CD14-positive monocyte (primary cell): Measurements from ENCODE around the gene RGS19. TPM values are rescaled to one million over a fixed set of nuclear protein-coding genes. Genes with fewer than 3 reads are reported as not detected.

Experiments used
- DNase-seq, 3 donors: peaks; one replicate each; pipeline ENCODE4 v3.0.0-alpha.2; 2011 to 2022
- H2AFZ ChIP-seq: 2 replicates; pipeline ENCODE4 v1.6.0; 2012; ENCODE audit warnings: mild to moderate bottlenecking, low read depth, low read length, inconsistent platforms; ENCODE audit not compliant: insufficient read depth, poor library complexity, severe bottlenecking
- H3K27ac ChIP-seq, 2 donors: 1 replicate in 1 of 2; 2 replicates in 1 of 2; pipeline ENCODE4 v1.5.1; 2012 to 2013; ENCODE audit warnings: low read length in 2 of 2, control low read depth in 1 of 2, inconsistent platforms in 1 of 2, low read depth in 1 of 2, mild to moderate bottlenecking in 1 of 2
- H3K27me3 ChIP-seq, 2 donors: one replicate each; pipeline versions ENCODE4 v1.6.0 to v1.6.1; 2011 to 2013; ENCODE audit warnings: low read length in 2 of 2; ENCODE audit not compliant: control insufficient read depth in 2 of 2, insufficient read depth in 2 of 2
- H3K36me3 ChIP-seq, 2 donors: replicated peaks in 1 of 2; 1 replicate in 1 of 2; 2 replicates in 1 of 2; pipeline versions ENCODE4 v1.5.1 to v1.6.1; 2012 to 2013; ENCODE audit warnings: low read length in 2 of 2, control low read depth in 1 of 2, inconsistent platforms in 1 of 2, mild to moderate bottlenecking in 1 of 2; ENCODE audit not compliant: insufficient read depth in 2 of 2, control insufficient read depth in 1 of 2
- H3K4me1 ChIP-seq, 2 donors: 1 replicate in 1 of 2; 2 replicates in 1 of 2; pipeline versions ENCODE4 v1.5.1 to v1.6.1; 2012 to 2013; ENCODE audit warnings: low read length in 2 of 2, control low read depth in 1 of 2, inconsistent platforms in 1 of 2, mild to moderate bottlenecking in 1 of 2, moderate library complexity in 1 of 2; ENCODE audit not compliant: insufficient read depth in 2 of 2, control insufficient read depth in 1 of 2
- H3K4me2 ChIP-seq: replicated peaks from 2 replicates; pipeline ENCODE3; 2012; ENCODE audit warnings: low read length, moderate library complexity, mild to moderate bottlenecking; ENCODE audit not compliant: poor library complexity, severe bottlenecking; ENCODE audit errors: extremely low read depth
- H3K4me3 ChIP-seq, 3 experiments: fragments of 200-600 bp in 1 of 3; sonication (generic) in 1 of 3; replicated peaks in 1 of 3; 1 replicate in 2 of 3; 2 replicates in 1 of 3; pipeline ENCODE4 v1.5.1; 2011 to 2013; ENCODE audit warnings: low read length in 3 of 3, mild to moderate bottlenecking in 3 of 3, control low read depth in 2 of 3, low read depth in 2 of 3, inconsistent platforms in 1 of 3, moderate library complexity in 1 of 3
- H3K79me2 ChIP-seq: 2 replicates; pipeline ENCODE4 v1.6.0; 2012; ENCODE audit warnings: mild to moderate bottlenecking, control low read depth, inconsistent platforms, low read length, moderate library complexity; ENCODE audit not compliant: insufficient read depth
- H3K9ac ChIP-seq: 2 replicates; pipeline ENCODE4 v1.6.0; 2017; ENCODE audit warnings: low read length, mild to moderate bottlenecking; ENCODE audit not compliant: insufficient read depth, poor library complexity, severe bottlenecking
- H3K9me3 ChIP-seq, 2 donors: replicated peaks in 1 of 2; 1 replicate in 1 of 2; 2 replicates in 1 of 2; pipeline versions ENCODE4 v1.5.1 to v1.6.1; 2012 to 2013; ENCODE audit warnings: low read length in 2 of 2, control low read depth in 1 of 2; ENCODE audit not compliant: control insufficient read depth in 1 of 2, insufficient read depth in 1 of 2
- H4K20me1 ChIP-seq: 2 replicates; pipeline ENCODE4 v1.6.0; 2012; ENCODE audit warnings: mild to moderate bottlenecking, low read length, control low read depth, moderate library complexity; ENCODE audit not compliant: insufficient read depth
- H3K27ac Mint-ChIP-seq, 7 donors: one replicate each; pipeline ENCODE4 v1.8.0; 2020; ENCODE audit warnings: mild to moderate bottlenecking in 7 of 7, mixed read lengths in 7 of 7, moderate library complexity in 6 of 7, inconsistent platforms in 2 of 7
- H3K27me3 Mint-ChIP-seq, 3 donors: one replicate each; pipeline ENCODE4 v1.8.0; 2021 to 2022; ENCODE audit warnings: low read depth in 3 of 3, mild to moderate bottlenecking in 3 of 3, mixed read lengths in 3 of 3, moderate library complexity in 3 of 3, inconsistent platforms in 1 of 3
- H3K36me3 Mint-ChIP-seq, 2 donors: one replicate each; pipeline ENCODE4 v1.8.0; 2020; ENCODE audit warnings: mixed read lengths in 2 of 2, inconsistent platforms in 1 of 2, mild to moderate bottlenecking in 1 of 2
- H3K4me1 Mint-ChIP-seq: one replicate; pipeline ENCODE4 v1.8.0; 2020; ENCODE audit warnings: mild to moderate bottlenecking, mixed read lengths
- H3K4me3 Mint-ChIP-seq, 2 donors: one replicate each; pipeline ENCODE4 v1.8.0; 2020; ENCODE audit warnings: mild to moderate bottlenecking in 2 of 2, mixed read lengths in 2 of 2, moderate library complexity in 1 of 2
- H3K9me3 Mint-ChIP-seq, 7 donors: one replicate each; pipeline ENCODE4 v1.8.0; 2020 to 2022; ENCODE audit warnings: mixed read lengths in 7 of 7, mild to moderate bottlenecking in 6 of 7, moderate library complexity in 6 of 7, inconsistent platforms in 2 of 7
- CTCF ChIP-seq: fragments of 200-600 bp; IDR thresholded peaks from one replicate; pipeline ENCODE4 v1.8.0; 2022; ENCODE audit warnings: antibody characterized with exemption, mild to moderate bottlenecking
- WGBS: methylation state at CpG from one replicate; pipeline ENCODE4 v1.1.5; 2013; ENCODE audit warnings: missing lambda C conversion rate; ENCODE audit not compliant: insufficient coverage; 5-methylcytosine and 5-hydroxymethylcytosine counted together
- intact Hi-C, 2 donors: fragments of 100-400 bp; cut with micrococcal nuclease; formaldehyde crosslinking; loops; one replicate each; pipeline versions ENCODE4 v1.15.0 to v1.15.1; 2023
- polyA plus RNA-seq, 3 donors: library from polyadenylated mRNA; depleted of rRNA in 1 of 3; unstranded in 2 of 3; stranded (reverse) in 1 of 3; fragments of 300-500 nt in 2 of 3; fragments of >200 nt in 1 of 3; fragmentation: Illumina TruSeq in 2 of 3; gene quantifications; 1 replicate in 2 of 3; 2 replicates in 1 of 3; pipeline ENCODE4 v1.2.3, GENCODE V29; 2012 to 2021

Gene RGS19
- polyA plus RNA-seq, 3 donors, result 235 to 280 (median 244) TPM

- no peak overlapping the region for H3K9ac ChIP-seq
- Mint-ChIP-seq H3K36me3 (no peaks in the 10 kb centered on the region), H3K27me3 (peaks cover 7 to 22% (median 20%) of the 10 kb centered on the region in 3 donors), H3K4me3 (no peak overlapping the region), H3K27ac (no peak overlapping the region), H3K4me1 (peaks cover 12% of the 10 kb centered on the region), H3K9me3 (no peaks in the 10 kb centered on the region)
- no peak overlapping the region for H3K4me3 ChIP-seq
- H3K36me3 ChIP-seq, result no peaks in the 10 kb centered on the region
- intact Hi-C loops, result no loop called here
- H3K4me1 ChIP-seq, result peaks cover 9 to 13% of the 10 kb centered on the region in 2 donors
- H3K27ac ChIP-seq, result no peak overlapping the region
- WGBS, result 90% methylated on average over 22 of the region's 26 CpGs
- no peaks in the 10 kb centered on the region for H3K27me3 ChIP-seq
- no peak for TF ChIP-seq CTCF
- no peaks in the 10 kb centered on the region for H3K9me3 ChIP-seq
- H3K79me2 ChIP-seq, result no peaks in the 10 kb centered on the region
- DNase-seq, result no peak
- H4K20me1 ChIP-seq, result no peaks in the 10 kb centered on the region
- no peak overlapping the region for H3K4me2 ChIP-seq
- no peak overlapping the region for H2AFZ ChIP-seq
Measured at GRCh38 chr20:64108731-64109681, 29.7 kb upstream of the RGS19 start.

- no peaks in the 10 kb centered on the region for H3K36me3 Mint-ChIP-seq
- H4K20me1 ChIP-seq, result no peaks in the 10 kb centered on the region
- no peak overlapping the region for H3K27ac Mint-ChIP-seq
- H3K4me3 Mint-ChIP-seq, result peak overlapping the region; percentile 9 to 89
- peaks cover 12% of the 10 kb centered on the region for H3K4me1 Mint-ChIP-seq
- H3K9me3 Mint-ChIP-seq, result peaks cover 0 to 2% (median 0%) of the 10 kb centered on the region in 7 donors
- peaks cover 18 to 33% (median 31%) of the 10 kb centered on the region in 3 donors for H3K27me3 Mint-ChIP-seq
- intact Hi-C loops, result no loop called here
- 18% methylated on average over 12 of the region's 19 CpGs for WGBS
- H2AFZ ChIP-seq, result peak overlapping the region; percentile 61
- no peak overlapping the region for H3K27ac ChIP-seq
- no peak for TF ChIP-seq CTCF
- peaks cover under 1 to 9% of the 10 kb centered on the region in 2 donors for H3K27me3 ChIP-seq
- peak; percentile 35 to 42 (median 37) for DNase-seq
- no peaks in the 10 kb centered on the region for H3K9me3 ChIP-seq
- H3K36me3 ChIP-seq, result no peaks in the 10 kb centered on the region
- H3K4me3 ChIP-seq, result no peak overlapping the region
- no peak overlapping the region for H3K9ac ChIP-seq
- H3K4me1 ChIP-seq, result peaks cover 9 to 13% of the 10 kb centered on the region in 2 donors
- H3K79me2 ChIP-seq, result no peaks in the 10 kb centered on the region
- peak overlapping the region; percentile 45 for H3K4me2 ChIP-seq
Measured at GRCh38 chr20:64107736-64108457, 28.6 kb upstream of the RGS19 start.
